A549 (cell line): ENCODE results near the gene CRYBG3. TPM values are rescaled to one million over a fixed set of nuclear protein-coding genes. Genes with fewer than 3 reads are reported as not detected.

Source experiments
- ATAC-seq, 2 experiments: fragments of 200-7000 bp in 1 of 2; fragments of >200 bp in 1 of 2; cut with Nextera tagmentation in 1 of 2; cut with Tn5 transposase in 1 of 2; 3 replicates each; pipeline versions ENCODE4 v1.8.0 to v1.9.1; 2018 to 2020; ENCODE audit warnings: mild to moderate bottlenecking in 1 of 2, moderate library complexity in 1 of 2
- CTCF ChIA-PET: fragments of 300-600 bp; sonication (Branson Sonifier 250); formaldehyde crosslinking; extraction: SDS; loops from one replicate; lab custom pipeline; 2021; ENCODE audit warnings: antibody characterized with exemption, inconsistent platforms; lab: Yijun Ruan, JAX
- POLR2A ChIA-PET: fragments of 350-600 bp; formaldehyde crosslinking; extraction: SDS; loops from one replicate; lab custom pipeline; 2021; ENCODE audit warnings: antibody characterized with exemption, inconsistent platforms; lab: Yijun Ruan, JAX
- DNase-seq, 2 experiments: peaks; one replicate each; pipeline versions ENCODE4 v3.0.0 to v3.0.0-alpha.2; 2011 to 2016; ENCODE audit warnings: low read depth in 1 of 2, low spot score in 1 of 2
- FAIRE-seq: peaks from 2 replicates; lab custom pipeline; 2011; peaks lifted over from hg19 to GRCh38; lab: Jason Lieb, UNC
- H3K27ac ChIP-seq, 2 experiments: fragments of >200 bp; sonication (Bioruptor Twin); formaldehyde crosslinking; 3 replicates each; pipeline ENCODE4 v1.5.1; 2016 to 2017
- H3K4me1 ChIP-seq: fragments of >200 bp; sonication (Bioruptor Twin); formaldehyde crosslinking; 3 replicates; pipeline ENCODE4 v1.6.1; 2016
- H3K4me2 ChIP-seq: fragments of >200 bp; sonication (Bioruptor Twin); formaldehyde crosslinking; 3 replicates; pipeline ENCODE4 v1.6.1; 2016
- H3K4me3 ChIP-seq: fragments of >200 bp; sonication (Bioruptor Twin); formaldehyde crosslinking; 3 replicates; pipeline ENCODE4 v1.5.1; 2016
- H3K9me3 ChIP-seq: fragments of >200 bp; sonication (Bioruptor Twin); formaldehyde crosslinking; 3 replicates; pipeline ENCODE4 v1.6.1; 2016
- ATOH8 ChIP-seq: fragments of 250-450 bp; sonication (Bioruptor Pico); IDR thresholded peaks from 2 replicates; pipeline ENCODE4 v1.5.0; 2020; ENCODE audit warnings: low read depth, mild to moderate bottlenecking, moderate library complexity
- BCL3 ChIP-seq: fragments of >200 bp; sonication (Bioruptor Twin); formaldehyde crosslinking; IDR thresholded peaks from 3 replicates; pipeline ENCODE4 v1.6.1; 2016
- BHLHE40 ChIP-seq: IDR thresholded peaks from 2 replicates; pipeline ENCODE4 v1.6.1; 2012; ENCODE audit warnings: low read depth, low read length, inconsistent platforms
- CBX2 ChIP-seq: fragments of 200-600 bp; sonication (generic); IDR thresholded peaks from 2 replicates; pipeline ENCODE4 v1.6.1; 2016; ENCODE audit warnings: low read depth, mild to moderate bottlenecking, borderline replicate concordance
- EHF ChIP-seq: fragments of 250-450 bp; sonication (Bioruptor Pico); IDR thresholded peaks from 2 replicates; pipeline ENCODE4 v1.5.0; 2020; ENCODE audit warnings: mild to moderate bottlenecking
- FOXS1 ChIP-seq: fragments of 250-450 bp; sonication (Bioruptor Pico); IDR thresholded peaks from 2 replicates; pipeline ENCODE4 v1.5.0; 2020; ENCODE audit warnings: mild to moderate bottlenecking, moderate library complexity
- HEYL ChIP-seq: fragments of 250-450 bp; sonication (Bioruptor Pico); IDR thresholded peaks from 2 replicates; pipeline ENCODE4 v1.8.0; 2021; ENCODE audit warnings: mild to moderate bottlenecking, moderate library complexity
- HOXB13 ChIP-seq: fragments of 250-450 bp; sonication (Bioruptor Pico); IDR thresholded peaks from 2 replicates; pipeline ENCODE4 v1.5.0; 2020; ENCODE audit warnings: low read depth, mild to moderate bottlenecking, moderate library complexity
- MAX ChIP-seq: IDR thresholded peaks from 2 replicates; pipeline ENCODE4 v1.6.1; 2012
- PHF8 ChIP-seq: fragments of 200-600 bp; sonication (generic); IDR thresholded peaks from 2 replicates; pipeline ENCODE4 v1.6.1; 2016; ENCODE audit warnings: low read depth, mild to moderate bottlenecking, antibody characterized with exemption, moderate library complexity, borderline replicate concordance
- POLR2AphosphoS2 ChIP-seq: conservative IDR thresholded peaks from 2 replicates; pipeline ENCODE4 v1.6.1; 2012; ENCODE audit warnings: low read length, improper control_type of control experiment, inconsistent platforms
- RAD21 ChIP-seq, 2 experiments: fragments of >200 bp in 1 of 2; sonication (Bioruptor Twin) in 1 of 2; formaldehyde crosslinking in 1 of 2; IDR thresholded peaks in 1 of 2; conservative IDR thresholded peaks in 1 of 2; 2 replicates in 1 of 2; 3 replicates in 1 of 2; pipeline ENCODE4 v1.6.1; 2012 to 2018; ENCODE audit warnings: inconsistent platforms in 1 of 2
- RARB ChIP-seq: fragments of 250-450 bp; sonication (Bioruptor Pico); IDR thresholded peaks from 2 replicates; pipeline ENCODE4 v1.8.0; 2021; ENCODE audit warnings: mild to moderate bottlenecking, moderate library complexity
- RCOR1 ChIP-seq: fragments of 150-350 bp; IDR thresholded peaks from 2 replicates; pipeline ENCODE4 v1.6.1; 2014; ENCODE audit warnings: antibody characterized with exemption, low read length, low read depth
- ZC3H11A ChIP-seq: fragments of 450-650 bp; IDR thresholded peaks from 2 replicates; pipeline ENCODE4 v1.6.1; 2014; ENCODE audit warnings: antibody characterized with exemption, mild to moderate bottlenecking
- WGBS: methylation state at CpG from one replicate; pipeline ENCODE4 v1.1.6; 2017; ENCODE audit errors: missing lambda C conversion rate; 5-methylcytosine and 5-hydroxymethylcytosine counted together
- polyA plus RNA-seq, 4 experiments: library from polyadenylated mRNA; depleted of rRNA in 3 of 4; stranded (reverse); fragments of >200 nt; fragmentation: RNase III in 1 of 4; extraction: RNeasy Plus Mini Kit Qiagen cat#74134 plus additional on column Dnase treatment in 1 of 4; gene quantifications; 2 replicates in 3 of 4; 3 replicates in 1 of 4; pipeline ENCODE4 v1.2.3, GENCODE V29; 2011 to 2017
- TF ChIP-seq, protein P1 (sequence below): fragments of 150-350 bp; IDR thresholded peaks from 2 replicates; pipeline ENCODE4 v1.6.1; 2014; ENCODE audit warnings: low read depth, mild to moderate bottlenecking, low read length
- TF ChIP-seq, protein P2 (sequence below): fragments of >200 bp; sonication (Bioruptor Twin); formaldehyde crosslinking; IDR thresholded peaks from 3 replicates; pipeline ENCODE4 v1.5.1; 2016
- TF ChIP-seq, protein P3 (sequence below): IDR thresholded peaks from 2 replicates; pipeline ENCODE4 v1.6.1; 2012; ENCODE audit warnings: low read depth, borderline replicate concordance

CRYBG3 gene
- polyA plus RNA-seq, 2 of the 4 experiments (the other 2 are of a cell fraction), result 3.6 to 8.7 TPM

DNA sequence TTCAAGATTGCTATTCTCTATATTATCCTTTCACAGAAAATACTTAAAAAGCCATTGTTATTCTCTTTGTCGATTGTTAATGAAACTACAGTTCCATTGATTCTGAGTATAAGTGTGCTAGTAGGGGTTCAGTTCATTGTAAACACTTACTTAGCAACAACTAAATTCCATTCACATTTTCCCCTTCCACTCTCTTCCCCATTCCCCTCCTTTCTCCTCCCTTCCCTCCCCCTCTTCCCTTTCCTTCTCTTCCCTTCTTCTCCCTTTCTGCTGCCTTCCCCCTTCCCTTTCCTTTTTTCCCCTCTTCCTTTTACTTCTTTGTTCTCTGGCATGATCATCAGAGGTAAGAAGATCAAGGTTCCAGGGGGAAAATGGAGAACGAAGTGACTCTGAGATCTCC lies 171.7 kb downstream of the CRYBG3 start:
- ATAC-seq (no peak), FAIRE-seq (no peak), DNase-seq (no peak)
- peak overlapping the region; percentile 61; the same call in 1 of the 3 replicates for H3K4me2 ChIP-seq
- TF ChIP-seq FOXS1 (CRISPR knock-in tag), result no peak
- TF ChIP-seq EHF, result no peak
- no peak for TF ChIP-seq BCL3
- TF ChIP-seq RARB, result no peak
- no peak for TF ChIP-seq ATOH8 (CRISPR knock-in tag)
- no peak for TF ChIP-seq RCOR1
- no peak for TF ChIP-seq MAX
- no peak for TF ChIP-seq CBX2
- TF ChIP-seq ZC3H11A, result no peak
- no peak for TF ChIP-seq RAD21 (conservative IDR thresholded peaks at IDR 0.05 in 1 of 2, IDR thresholded peaks at IDR 0.05 in 1 of 2)
- no peak for TF ChIP-seq PHF8
- no peak overlapping the region for H3K27ac ChIP-seq
- peaks cover 18% of the 10 kb centered on the region for H3K4me1 ChIP-seq
- 36% methylated on average over 2 of the region's 2 CpGs for WGBS
- CTCF ChIA-PET, result interaction anchor here (1.2 kb wide), 1 partner anchor 274 kb away, joined by 3 read pairs; no protein-coding TSS in a partner anchor
- POLR2A ChIA-PET, result no interaction called here
- H3K9me3 ChIP-seq, result no peaks in the 10 kb centered on the region
- no peak overlapping the region for H3K4me3 ChIP-seq

DNA sequence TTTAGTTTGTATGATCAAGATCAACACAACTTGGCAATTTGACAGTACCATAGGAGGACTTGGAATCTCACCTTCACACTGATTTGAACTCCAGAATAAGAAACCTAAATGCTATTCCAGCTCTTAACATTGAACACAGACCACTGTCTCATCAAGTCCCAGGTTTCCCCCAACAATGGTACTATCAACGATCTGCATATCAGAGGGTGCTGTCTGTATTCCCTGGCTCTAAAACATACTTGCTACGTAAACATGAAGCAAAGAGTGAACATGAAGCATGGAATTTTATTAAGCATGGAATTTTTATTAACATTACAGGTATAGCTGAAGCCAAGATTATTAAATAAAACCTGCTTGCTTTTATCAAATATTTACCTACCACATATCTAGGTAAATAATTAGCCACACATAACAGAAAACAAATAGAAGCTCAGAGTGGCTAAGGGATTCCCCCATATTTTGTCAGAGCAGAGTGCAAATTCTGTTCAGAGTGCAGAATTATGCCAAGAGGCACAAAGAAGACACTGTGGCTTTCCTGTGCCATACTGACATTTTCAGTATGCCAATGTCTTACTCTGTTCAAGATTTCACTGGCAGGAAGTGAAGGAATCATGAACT lies 172.6 kb downstream of the CRYBG3 start:
- FAIRE-seq (no peak), ATAC-seq (peak in 1 of 2 experiments; percentile 39; a peak in 2 of 6 replicates), DNase-seq (no peak)
- Histone ChIP-seq H3K27ac (no peak overlapping the region), H3K4me3 (no peak overlapping the region), H3K9me3 (no peaks in the 10 kb centered on the region), H3K4me1 (peaks cover 18% of the 10 kb centered on the region), H3K4me2 (peak overlapping the region; percentile 61)
- ChIA-PET CTCF (interaction anchor here (0.7 to 1.1 kb wide), 2 partner anchors 18 to 200 kb away, joined by 3 to 5 read pairs; no protein-coding TSS in a partner anchor), POLR2A (no interaction called here)
- TF ChIP-seq, protein P1, sequence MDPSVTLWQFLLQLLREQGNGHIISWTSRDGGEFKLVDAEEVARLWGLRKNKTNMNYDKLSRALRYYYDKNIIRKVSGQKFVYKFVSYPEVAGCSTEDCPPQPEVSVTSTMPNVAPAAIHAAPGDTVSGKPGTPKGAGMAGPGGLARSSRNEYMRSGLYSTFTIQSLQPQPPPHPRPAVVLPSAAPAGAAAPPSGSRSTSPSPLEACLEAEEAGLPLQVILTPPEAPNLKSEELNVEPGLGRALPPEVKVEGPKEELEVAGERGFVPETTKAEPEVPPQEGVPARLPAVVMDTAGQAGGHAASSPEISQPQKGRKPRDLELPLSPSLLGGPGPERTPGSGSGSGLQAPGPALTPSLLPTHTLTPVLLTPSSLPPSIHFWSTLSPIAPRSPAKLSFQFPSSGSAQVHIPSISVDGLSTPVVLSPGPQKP, result no peak
- TF ChIP-seq HEYL, result no peak
- TF ChIP-seq, protein P2, sequence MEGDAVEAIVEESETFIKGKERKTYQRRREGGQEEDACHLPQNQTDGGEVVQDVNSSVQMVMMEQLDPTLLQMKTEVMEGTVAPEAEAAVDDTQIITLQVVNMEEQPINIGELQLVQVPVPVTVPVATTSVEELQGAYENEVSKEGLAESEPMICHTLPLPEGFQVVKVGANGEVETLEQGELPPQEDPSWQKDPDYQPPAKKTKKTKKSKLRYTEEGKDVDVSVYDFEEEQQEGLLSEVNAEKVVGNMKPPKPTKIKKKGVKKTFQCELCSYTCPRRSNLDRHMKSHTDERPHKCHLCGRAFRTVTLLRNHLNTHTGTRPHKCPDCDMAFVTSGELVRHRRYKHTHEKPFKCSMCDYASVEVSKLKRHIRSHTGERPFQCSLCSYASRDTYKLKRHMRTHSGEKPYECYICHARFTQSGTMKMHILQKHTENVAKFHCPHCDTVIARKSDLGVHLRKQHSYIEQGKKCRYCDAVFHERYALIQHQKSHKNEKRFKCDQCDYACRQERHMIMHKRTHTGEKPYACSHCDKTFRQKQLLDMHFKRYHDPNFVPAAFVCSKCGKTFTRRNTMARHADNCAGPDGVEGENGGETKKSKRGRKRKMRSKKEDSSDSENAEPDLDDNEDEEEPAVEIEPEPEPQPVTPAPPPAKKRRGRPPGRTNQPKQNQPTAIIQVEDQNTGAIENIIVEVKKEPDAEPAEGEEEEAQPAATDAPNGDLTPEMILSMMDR, result no peak
- TF ChIP-seq HOXB13, result no peak
- TF ChIP-seq, protein P3, sequence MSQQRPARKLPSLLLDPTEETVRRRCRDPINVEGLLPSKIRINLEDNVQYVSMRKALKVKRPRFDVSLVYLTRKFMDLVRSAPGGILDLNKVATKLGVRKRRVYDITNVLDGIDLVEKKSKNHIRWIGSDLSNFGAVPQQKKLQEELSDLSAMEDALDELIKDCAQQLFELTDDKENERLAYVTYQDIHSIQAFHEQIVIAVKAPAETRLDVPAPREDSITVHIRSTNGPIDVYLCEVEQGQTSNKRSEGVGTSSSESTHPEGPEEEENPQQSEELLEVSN, result no peak
- TF ChIP-seq BHLHE40, result no peak
- TF ChIP-seq POLR2AphosphoS2, result no peak
- 17% methylated on average over 2 of the region's 2 CpGs for WGBS

Other genes starting within 250 kb of the CRYBG3 start
- gene ARL6, start 57.3 kb upstream of the CRYBG3 start, polyA plus RNA-seq (2011; rRNA removed), result 9.9 and 11.7 TPM in 2 replicates
- 6.9 to 7.4 TPM (median 7.3 TPM) in 3 replicates for gene ARL6, start 57.3 kb upstream of the CRYBG3 start, polyA plus RNA-seq (2017; fragmentation: RNase III; extraction: RNeasy Plus Mini Kit Qiagen cat#74134 plus additional on column Dnase treatment)
- 42.4 and 49.6 TPM in 2 replicates for gene RIOX2, start 150.4 kb downstream of the CRYBG3 start, polyA plus RNA-seq (2011; rRNA removed)
- 34.1 to 40.1 TPM (median 35.0 TPM) in 3 replicates for gene RIOX2, start 150.4 kb downstream of the CRYBG3 start, polyA plus RNA-seq (2017; fragmentation: RNase III; extraction: RNeasy Plus Mini Kit Qiagen cat#74134 plus additional on column Dnase treatment)
- 0.03 TPM in 1 of 2 replicates, not detected in the other for gene GABRR3, start 213.3 kb downstream of the CRYBG3 start, polyA plus RNA-seq (2011; rRNA removed)
- gene GABRR3, start 213.3 kb downstream of the CRYBG3 start, polyA plus RNA-seq (2017; fragmentation: RNase III; extraction: RNeasy Plus Mini Kit Qiagen cat#74134 plus additional on column Dnase treatment), result not detected in 3 replicates